H9 (cell line): ENCODE data around the gene VNN1. TPM values are rescaled to one million over a fixed set of nuclear protein-coding genes. Genes with fewer than 3 reads are reported as not detected.

Experiments
- DNase-seq: peaks from one replicate; pipeline ENCODE4 v3.0.0-alpha.2; 2017
- H2AFZ ChIP-seq: one replicate; pipeline ENCODE4 v1.6.1; 2013; ENCODE audit warnings: mild to moderate bottlenecking, low read length, control low read depth, moderate library complexity
- H2AK5ac ChIP-seq: 2 replicates; pipeline ENCODE4 v1.6.1; 2013; ENCODE audit warnings: low read length, control low read depth, mixed read lengths; ENCODE audit not compliant: insufficient read length
- H2BK120ac ChIP-seq: one replicate; pipeline ENCODE4 v1.6.1; 2013; ENCODE audit warnings: low read depth, mild to moderate bottlenecking, low read length, control low read depth, inconsistent platforms; ENCODE audit not compliant: poor library complexity, severe bottlenecking
- H2BK12ac ChIP-seq: 2 replicates; pipeline ENCODE4 v1.6.1; 2013; ENCODE audit warnings: low read length, control low read depth, mixed read lengths, low read depth; ENCODE audit not compliant: insufficient read length
- H2BK15ac ChIP-seq: 2 replicates; pipeline ENCODE4 v1.6.1; 2013; ENCODE audit warnings: low read depth, low read length, control low read depth
- H2BK20ac ChIP-seq: one replicate; pipeline ENCODE4 v1.6.1; 2013; ENCODE audit warnings: low read depth, mild to moderate bottlenecking, low read length, control low read depth, inconsistent platforms; ENCODE audit not compliant: poor library complexity, severe bottlenecking
- H2BK5ac ChIP-seq: 2 replicates; pipeline ENCODE4 v1.6.1; 2013; ENCODE audit warnings: low read length, control low read depth, mixed read lengths; ENCODE audit not compliant: insufficient read length
- H3K14ac ChIP-seq: 2 replicates; pipeline ENCODE4 v1.6.1; 2013; ENCODE audit warnings: low read length, control low read depth; ENCODE audit not compliant: insufficient read depth
- H3K18ac ChIP-seq: 2 replicates; pipeline ENCODE4 v1.6.1; 2013; ENCODE audit warnings: low read depth, mild to moderate bottlenecking, mixed read lengths, low read length, control low read depth; ENCODE audit not compliant: insufficient read length
- H3K23ac ChIP-seq: 2 replicates; pipeline ENCODE4 v1.6.1; 2013; ENCODE audit warnings: low read length, control low read depth, mixed read lengths, low read depth; ENCODE audit not compliant: insufficient read length
- H3K23me2 ChIP-seq: 2 replicates; pipeline ENCODE4 v1.6.1; 2013; ENCODE audit warnings: low read depth, mild to moderate bottlenecking, mixed read lengths, low read length, control low read depth; ENCODE audit not compliant: insufficient read length, poor library complexity, severe bottlenecking
- H3K27ac ChIP-seq: 2 replicates; pipeline ENCODE4 v1.5.1; 2013; ENCODE audit warnings: low read length, control low read depth, mixed read lengths, low read depth; ENCODE audit not compliant: insufficient read length
- H3K27me3 ChIP-seq: 2 replicates; pipeline ENCODE4 v1.6.1; 2013; ENCODE audit warnings: low read length, control low read depth, inconsistent platforms; ENCODE audit not compliant: insufficient read depth
- H3K4ac ChIP-seq: 2 replicates; pipeline ENCODE4 v1.6.1; 2013; ENCODE audit warnings: low read depth, mild to moderate bottlenecking, control low read depth, inconsistent platforms, low read length, moderate library complexity
- H3K4me1 ChIP-seq: 2 replicates; pipeline ENCODE4 v1.6.1; 2013; ENCODE audit warnings: low read length, control low read depth, inconsistent platforms; ENCODE audit not compliant: insufficient read depth
- H3K4me2 ChIP-seq: 2 replicates; pipeline ENCODE4 v1.6.1; 2013; ENCODE audit warnings: low read length, control low read depth, mixed read lengths; ENCODE audit not compliant: insufficient read length, insufficient read depth
- H3K56ac ChIP-seq: 2 replicates; pipeline ENCODE4 v1.6.1; 2013; ENCODE audit warnings: low read depth, mild to moderate bottlenecking, mixed read lengths, low read length, control low read depth; ENCODE audit not compliant: insufficient read length
- H3K79me1 ChIP-seq: 2 replicates; pipeline ENCODE4 v1.6.1; 2013; ENCODE audit warnings: low read depth, mild to moderate bottlenecking, moderate library complexity, low read length, control low read depth, inconsistent platforms; ENCODE audit not compliant: insufficient read depth, poor library complexity, severe bottlenecking
- H3K79me2 ChIP-seq: 2 replicates; pipeline ENCODE4 v1.6.1; 2013; ENCODE audit warnings: low read length, control low read depth, inconsistent platforms; ENCODE audit not compliant: insufficient read depth
- H3K9ac ChIP-seq: 2 replicates; pipeline ENCODE4 v1.6.1; 2013; ENCODE audit warnings: low read length, control low read depth, mixed read lengths; ENCODE audit not compliant: insufficient read length; ENCODE audit errors: extremely low read depth
- H3K9me3 ChIP-seq: one replicate; pipeline ENCODE4 v1.6.1; 2013; ENCODE audit warnings: low read depth, low read length, inconsistent platforms; ENCODE audit not compliant: control insufficient read depth
- H3T11ph ChIP-seq: one replicate; pipeline ENCODE4 v1.6.1; 2013; ENCODE audit warnings: mild to moderate bottlenecking, low read length, control low read depth, inconsistent platforms
- H4K20me1 ChIP-seq: one replicate; pipeline ENCODE4 v1.6.1; 2013; ENCODE audit not compliant: control insufficient read depth, insufficient read length, insufficient read depth
- H4K5ac ChIP-seq: 2 replicates; pipeline ENCODE4 v1.6.1; 2013; ENCODE audit warnings: low read depth, mild to moderate bottlenecking, mixed read lengths, low read length, control low read depth; ENCODE audit not compliant: insufficient read length
- H4K8ac ChIP-seq: replicated peaks from 2 replicates; pipeline ENCODE4 v1.6.1; 2013; ENCODE audit warnings: low read length, control low read depth, mixed read lengths, low read depth; ENCODE audit not compliant: insufficient read length
- H4K91ac ChIP-seq: 2 replicates; pipeline ENCODE4 v1.6.1; 2013; ENCODE audit warnings: low read depth, mild to moderate bottlenecking, moderate library complexity, mixed read lengths, low read length, control low read depth; ENCODE audit not compliant: insufficient read length
- H3K27ac Mint-ChIP-seq, 3 experiments: 2 replicates in 2 of 3; 3 replicates in 1 of 3; pipeline ENCODE4 v1.8.0; 2020 to 2021; ENCODE audit warnings: mixed read lengths in 3 of 3, mild to moderate bottlenecking in 1 of 3, moderate library complexity in 1 of 3
- H3K27me3 Mint-ChIP-seq: 2 replicates; pipeline ENCODE4 v1.8.0; 2021; ENCODE audit warnings: low read depth, mild to moderate bottlenecking, moderate library complexity, mixed read lengths
- H3K36me3 Mint-ChIP-seq, 3 experiments: 2 replicates in 2 of 3; 3 replicates in 1 of 3; pipeline ENCODE4 v1.8.0; 2020 to 2021; ENCODE audit warnings: low read depth in 3 of 3, mixed read lengths in 3 of 3; ENCODE audit not compliant: insufficient read depth in 1 of 3
- H3K4me1 Mint-ChIP-seq, 2 experiments: 2 replicates each; pipeline ENCODE4 v1.8.0; 2020; ENCODE audit warnings: mixed read lengths in 2 of 2
- H3K4me3 Mint-ChIP-seq, 2 experiments: 2 replicates in 1 of 2; 3 replicates in 1 of 2; pipeline ENCODE4 v1.8.0; 2020 to 2021; ENCODE audit warnings: mild to moderate bottlenecking in 2 of 2, mixed read lengths in 2 of 2, moderate library complexity in 1 of 2
- H3K9me3 Mint-ChIP-seq, 2 experiments: 2 replicates in 1 of 2; 3 replicates in 1 of 2; pipeline ENCODE4 v1.8.0; 2020; ENCODE audit warnings: mild to moderate bottlenecking in 2 of 2, mixed read lengths in 2 of 2, moderate library complexity in 1 of 2
- WGBS: extraction: QIAGEN DNeasy Blood & Tissue Kit; methylation state at CpG from one replicate; pipeline ENCODE4 v1.1.7; 2013; ENCODE audit warnings: missing lambda C conversion rate, low lambda C conversion rate, mixed read lengths; ENCODE audit not compliant: insufficient read length; ENCODE audit errors: extremely low coverage; 5-methylcytosine and 5-hydroxymethylcytosine counted together
- total RNA-seq: library from RNA; stranded (reverse); gene quantifications from 2 replicates; pipeline ENCODE4 v1.2.1, GENCODE V29; 2021
- TF ChIP-seq, protein P1 (sequence below): fragments of 200-600 bp; sonication (generic); conservative IDR thresholded peaks from 3 replicates; pipeline ENCODE4 v1.8.0; 2021; ENCODE audit warnings: antibody characterized with exemption, mild to moderate bottlenecking

VNN1 gene
- total RNA-seq, 1 experiment from 2014 or later = not detected

DNA sequence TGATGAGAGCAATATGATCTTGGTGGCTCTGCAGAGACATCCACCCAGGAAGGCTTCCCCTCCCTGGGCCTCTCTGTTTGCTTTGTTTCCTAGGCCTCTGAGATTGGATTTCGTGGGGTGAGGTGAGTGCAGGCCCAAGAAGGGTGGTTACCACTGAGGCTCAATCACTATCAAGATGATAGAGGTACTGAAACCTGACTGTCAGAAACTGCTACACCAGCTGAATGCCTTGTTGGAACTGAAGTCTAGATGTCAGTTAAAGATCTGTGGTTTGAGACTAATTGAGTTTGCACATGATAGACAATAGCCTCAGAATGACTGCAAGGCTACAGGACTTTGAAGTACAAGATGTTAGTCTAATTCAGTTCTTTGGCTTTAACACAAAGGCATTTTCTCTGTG is 15.2 kb downstream of the VNN1 start:
- Histone ChIP-seq H3K79me2 (no peaks in the 10 kb centered on the region), H3K9me3 (no peaks in the 10 kb centered on the region), H2BK20ac (no peak overlapping the region), H3K27ac (no peak overlapping the region), H3K4me1 (no peaks in the 10 kb centered on the region), H3K4ac (no peak overlapping the region), H2BK12ac (no peak overlapping the region), H2AFZ (no peak overlapping the region), H3K18ac (no peak overlapping the region), H2BK15ac (no peak overlapping the region), H3K9ac (no peak overlapping the region), H3K79me1 (no peaks in the 10 kb centered on the region), H2AK5ac (no peak overlapping the region), H3T11ph (no peak overlapping the region), H4K20me1 (no peaks in the 10 kb centered on the region), H4K5ac (no peak overlapping the region), H3K56ac (no peak overlapping the region), H3K27me3 (no peaks in the 10 kb centered on the region), H3K4me2 (no peak overlapping the region), H4K8ac (no peak overlapping the region), H3K23ac (no peak overlapping the region), H2BK5ac (no peak overlapping the region), H3K23me2 (no peaks in the 10 kb centered on the region), H3K14ac (no peak overlapping the region), H4K91ac (no peak overlapping the region), H2BK120ac (no peak overlapping the region)
- no peak for DNase-seq
- TF ChIP-seq, protein P1, sequence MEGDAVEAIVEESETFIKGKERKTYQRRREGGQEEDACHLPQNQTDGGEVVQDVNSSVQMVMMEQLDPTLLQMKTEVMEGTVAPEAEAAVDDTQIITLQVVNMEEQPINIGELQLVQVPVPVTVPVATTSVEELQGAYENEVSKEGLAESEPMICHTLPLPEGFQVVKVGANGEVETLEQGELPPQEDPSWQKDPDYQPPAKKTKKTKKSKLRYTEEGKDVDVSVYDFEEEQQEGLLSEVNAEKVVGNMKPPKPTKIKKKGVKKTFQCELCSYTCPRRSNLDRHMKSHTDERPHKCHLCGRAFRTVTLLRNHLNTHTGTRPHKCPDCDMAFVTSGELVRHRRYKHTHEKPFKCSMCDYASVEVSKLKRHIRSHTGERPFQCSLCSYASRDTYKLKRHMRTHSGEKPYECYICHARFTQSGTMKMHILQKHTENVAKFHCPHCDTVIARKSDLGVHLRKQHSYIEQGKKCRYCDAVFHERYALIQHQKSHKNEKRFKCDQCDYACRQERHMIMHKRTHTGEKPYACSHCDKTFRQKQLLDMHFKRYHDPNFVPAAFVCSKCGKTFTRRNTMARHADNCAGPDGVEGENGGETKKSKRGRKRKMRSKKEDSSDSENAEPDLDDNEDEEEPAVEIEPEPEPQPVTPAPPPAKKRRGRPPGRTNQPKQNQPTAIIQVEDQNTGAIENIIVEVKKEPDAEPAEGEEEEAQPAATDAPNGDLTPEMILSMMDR = no peak
- H3K36me3 Mint-ChIP-seq = peaks cover 4 to 11% (median 5%) of the 10 kb centered on the region in 3 experiments; a peak in 3 of 7 replicates
- no peak overlapping the region for H3K4me3 Mint-ChIP-seq
- H3K4me1 Mint-ChIP-seq = peaks cover 0 to 4% of the 10 kb centered on the region in 2 experiments; a peak in 2 of 4 replicates
- H3K27me3 Mint-ChIP-seq = no peaks in the 10 kb centered on the region
- no peak overlapping the region for H3K27ac Mint-ChIP-seq
- H3K9me3 Mint-ChIP-seq = peaks cover 10 to 12% of the 10 kb centered on the region in 2 experiments
- no CpG with 5 or more reads among the region's 1 CpG for WGBS
